CD4-positive, alpha-beta T cell (primary cell): ENCODE data around the gene ATG7. TPM values are rescaled to one million over a fixed set of nuclear protein-coding genes. Genes with fewer than 3 reads are reported as not detected.
"Not testable (repeated sequence)": the region's sequence is repeated elsewhere in the genome, so short reads cannot be mapped to it uniquely, and the experiment has no call there.

Source experiments
- ATAC-seq: fragments of 200-7000 bp; cut with Tn5 transposase; one replicate; pipeline ENCODE4 v1.10.0; 2022; ENCODE audit warnings: mild to moderate bottlenecking; ENCODE audit not compliant: poor library complexity
- CTCF ChIA-PET: fragments of 350-600 bp; sonication (Branson Sonifier 250); formaldehyde crosslinking; loops from one replicate; lab custom pipeline; 2021; ENCODE audit warnings: antibody characterized with exemption, inconsistent platforms; lab: Charles Lee
- POLR2A ChIA-PET: fragments of 350-600 bp; sonication (Branson Sonifier 250); formaldehyde crosslinking; loops from one replicate; lab custom pipeline; 2021; ENCODE audit warnings: antibody characterized with exemption, inconsistent platforms; lab: Charles Lee
- DNase-seq, 14 experiments: peaks; one replicate each; pipeline ENCODE4 v3.0.0-alpha.2; 2013 to 2020; ENCODE audit warnings: mixed read lengths in 2 of 14
- H3K27ac ChIP-seq, 2 donors: one replicate each; pipeline versions ENCODE4 v1.5.1 to v1.7.0; 2013; ENCODE audit warnings: low read length in 2 of 2, low read depth in 1 of 2, mild to moderate bottlenecking in 1 of 2
- H3K27me3 ChIP-seq, 2 experiments: 1 replicate in 1 of 2; 2 replicates in 1 of 2; pipeline versions ENCODE4 v1.6.1 to v1.7.0; 2013; ENCODE audit warnings: low read length in 2 of 2, control low read depth in 1 of 2, mild to moderate bottlenecking in 1 of 2, moderate library complexity in 1 of 2; ENCODE audit not compliant: insufficient read depth in 2 of 2, control insufficient read depth in 1 of 2
- H3K36me3 ChIP-seq: one replicate; pipeline ENCODE4 v1.6.1; 2013; ENCODE audit warnings: low read length, control low read depth; ENCODE audit not compliant: insufficient read depth
- H3K4me1 ChIP-seq: one replicate; pipeline ENCODE4 v1.6.1; 2013; ENCODE audit warnings: low read length, control low read depth; ENCODE audit not compliant: insufficient read depth
- H3K4me3 ChIP-seq: one replicate; pipeline ENCODE4 v1.5.1; 2013; ENCODE audit warnings: mild to moderate bottlenecking, low read length, moderate library complexity
- H3K9me3 ChIP-seq, 2 experiments: 1 replicate in 1 of 2; 2 replicates in 1 of 2; pipeline versions ENCODE4 v1.6.1 to v1.7.0; 2013; ENCODE audit warnings: low read length in 2 of 2, mild to moderate bottlenecking in 2 of 2, control low read depth in 1 of 2, moderate library complexity in 1 of 2; ENCODE audit not compliant: control insufficient read depth in 1 of 2, insufficient read depth in 1 of 2
- H3K27ac Mint-ChIP-seq: one replicate; pipeline ENCODE4 v1.8.0; 2020; ENCODE audit warnings: mixed read lengths
- H3K27me3 Mint-ChIP-seq: one replicate; pipeline ENCODE4 v1.8.0; 2021; ENCODE audit warnings: mixed read lengths
- H3K36me3 Mint-ChIP-seq: one replicate; pipeline ENCODE4 v1.8.0; 2021; ENCODE audit warnings: low read depth, mixed read lengths
- H3K4me1 Mint-ChIP-seq: one replicate; pipeline ENCODE4 v1.8.0; 2021; ENCODE audit warnings: low read depth, mixed read lengths
- H3K4me3 Mint-ChIP-seq: one replicate; pipeline ENCODE4 v1.8.0; 2020; ENCODE audit warnings: mild to moderate bottlenecking, mixed read lengths
- H3K9me3 Mint-ChIP-seq: one replicate; pipeline ENCODE4 v1.8.0; 2020; ENCODE audit warnings: mixed read lengths
- CTCF ChIP-seq: fragments of 200-600 bp; IDR thresholded peaks from one replicate; pipeline ENCODE4 v1.8.0; 2022; ENCODE audit warnings: antibody characterized with exemption, mild to moderate bottlenecking
- intact Hi-C, 2 experiments: fragments of 100-400 bp; cut with DNase I in 1 of 2; cut with micrococcal nuclease in 1 of 2; formaldehyde crosslinking; loops; one replicate each; pipeline versions ENCODE4 v1.15.1 to v1.9.0; 2023 to 2025; cut with DNase I, micrococcal nuclease
- total RNA-seq, 174 experiments: library from RNA in 2 of 174; stranded (reverse) in 2 of 174; gene quantifications; one replicate each; pipeline ENCODE4 v1.2.3 and lab custom pipeline; 2021 to 2026

The ATG7 gene
- total RNA-seq, 2 experiments from 2014 or later, result 21.4 to 25.7 TPM

- Mint-ChIP-seq H3K27ac (no peak overlapping the region), H3K27me3 (no peaks in the 10 kb centered on the region), H3K4me3 (no peak overlapping the region), H3K4me1 (no peaks in the 10 kb centered on the region), H3K36me3 (peaks cover 13% of the 10 kb centered on the region), H3K9me3 (no peaks in the 10 kb centered on the region)
- no peak for TF ChIP-seq CTCF
- no peak overlapping the region for H3K4me3 ChIP-seq
- ATAC-seq (no peak), DNase-seq (no peak)
- no peak overlapping the region for H3K27ac ChIP-seq
- intact Hi-C loops, result no loop called here
- H3K36me3 ChIP-seq, result no peaks in the 10 kb centered on the region
- CTCF ChIA-PET, result no interaction called here
- H3K4me1 ChIP-seq, result no peaks in the 10 kb centered on the region
- no peaks in the 10 kb centered on the region for H3K27me3 ChIP-seq
- POLR2A ChIA-PET, result no interaction called here
- peaks cover 0 to 5% of the 10 kb centered on the region in 2 experiments for H3K9me3 ChIP-seq
Observed at GRCh38 chr3:11482021-11482420, 209.8 kb downstream of the ATG7 start.

- H3K4me1 ChIP-seq, intact Hi-C loops, H3K36me3 Mint-ChIP-seq, H3K4me1 Mint-ChIP-seq, H3K27me3 ChIP-seq, H3K27ac ChIP-seq, H3K36me3 ChIP-seq, H3K9me3 ChIP-seq, DNase-seq, H3K4me3 ChIP-seq, ATAC-seq, H3K4me3 Mint-ChIP-seq, POLR2A ChIA-PET, H3K27ac Mint-ChIP-seq, H3K9me3 Mint-ChIP-seq, H3K27me3 Mint-ChIP-seq, CTCF ChIA-PET: not testable (repeated sequence)
Observed at GRCh38 chr3:11488356-11488755, 216.2 kb downstream of the ATG7 start.

GRCh38 chr3:11494131-11494916 is 222.1 kb downstream of the ATG7 start:
- H3K27me3 Mint-ChIP-seq, result no peaks in the 10 kb centered on the region
- Histone ChIP-seq H3K4me3 (no peak overlapping the region), H3K27me3 (no peaks in the 10 kb centered on the region), H3K27ac (no peak overlapping the region), H3K36me3 (no peaks in the 10 kb centered on the region), H3K9me3 (no peaks in the 10 kb centered on the region), H3K4me1 (no peaks in the 10 kb centered on the region)
- intact Hi-C loops, result no loop called here
- H3K36me3 Mint-ChIP-seq, result peaks cover 15% of the 10 kb centered on the region
- ATAC-seq (no peak), DNase-seq (no peak)
- POLR2A ChIA-PET, result no interaction called here
- no peaks in the 10 kb centered on the region for H3K4me1 Mint-ChIP-seq
- no peak overlapping the region for H3K4me3 Mint-ChIP-seq
- no peak for TF ChIP-seq CTCF
- CTCF ChIA-PET, result no interaction called here
- H3K9me3 Mint-ChIP-seq, result no peaks in the 10 kb centered on the region
- H3K27ac Mint-ChIP-seq, result no peak overlapping the region
